GM18951 (cell line): Measurements from ENCODE around the gene TM4SF18.

Source experiments
- POLR2A ChIP-seq: IDR thresholded peaks from 4 replicates; pipeline ENCODE4 v1.6.1; 2011; ENCODE audit warnings: mild to moderate bottlenecking; ENCODE audit not compliant: insufficient read length, insufficient read depth; ENCODE audit errors: extremely low read depth
- in situ Hi-C: fragments of 300-500 bp; cut with MboI; formaldehyde crosslinking; loops from one replicate; pipeline ENCODE4 v1.12.0; 2022; ENCODE audit warnings: low sequenced_read_pairs, mixed read lengths, inconsistent platforms; ENCODE audit not compliant: unreplicated experiment

Gene TM4SF18

DNA sequence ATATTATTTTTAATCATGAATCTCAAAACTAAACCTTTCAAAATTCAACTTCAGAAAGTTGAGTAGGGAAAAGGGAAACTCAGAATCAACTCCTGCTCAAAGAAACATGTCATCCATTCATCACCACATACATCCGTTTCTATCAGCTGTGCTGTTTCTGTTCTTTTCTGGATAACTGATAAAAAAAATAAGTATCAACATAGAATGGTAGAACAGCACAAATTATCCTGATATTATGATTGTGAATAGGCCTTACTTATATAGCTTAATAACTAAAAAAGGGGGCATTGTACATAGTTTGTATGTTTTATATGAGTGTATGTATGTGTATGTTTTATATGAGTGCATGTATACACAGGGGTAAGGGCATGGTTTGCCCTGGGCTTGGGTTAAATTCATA is 41.0 kb upstream of the TM4SF18 start:
- no peak for TF ChIP-seq POLR2A
- in situ Hi-C loops, result no loop called here

DNA sequence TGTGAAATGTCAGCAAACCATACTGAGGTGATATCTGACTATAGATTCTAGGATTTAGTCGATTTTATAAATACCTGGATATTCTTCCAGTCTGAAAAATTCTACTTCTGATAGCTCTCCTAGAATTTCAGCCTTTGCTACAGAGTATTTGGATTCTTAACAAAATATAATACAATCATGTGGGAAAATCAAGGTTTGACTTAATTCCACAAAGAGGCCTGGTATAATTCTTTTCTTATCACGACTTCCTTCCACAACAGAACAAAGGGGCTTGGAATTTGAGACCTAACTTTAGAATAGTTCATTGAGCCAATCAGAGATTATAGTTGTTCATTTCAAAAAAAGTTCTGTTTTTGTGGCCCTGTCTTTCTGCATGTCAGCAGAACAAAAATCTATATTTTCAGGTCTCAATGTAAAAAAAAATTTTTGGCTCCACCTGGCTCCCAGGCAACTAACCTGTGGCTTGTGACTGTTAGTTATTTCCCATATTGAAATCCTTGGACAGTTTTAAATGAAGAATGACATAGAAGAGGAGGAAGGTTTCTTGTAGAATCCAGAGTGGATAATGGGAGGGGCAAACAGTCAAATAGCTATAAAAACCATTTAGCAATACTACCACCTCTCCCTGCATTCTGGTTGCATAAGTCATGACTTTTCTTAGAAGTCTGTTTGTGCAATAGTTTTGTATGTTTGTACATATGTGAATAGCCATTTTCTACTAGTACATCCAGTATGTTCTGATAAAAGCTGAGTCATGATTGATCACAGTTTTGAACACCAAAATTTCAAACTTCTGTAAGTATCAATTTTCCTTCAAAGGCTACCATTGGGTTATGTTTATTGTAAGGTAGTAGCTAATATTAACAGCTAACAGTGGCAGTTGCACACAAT is 40.0 kb upstream of the TM4SF18 start:
- TF ChIP-seq POLR2A, result no peak
- in situ Hi-C loops, result no loop called here

DNA sequence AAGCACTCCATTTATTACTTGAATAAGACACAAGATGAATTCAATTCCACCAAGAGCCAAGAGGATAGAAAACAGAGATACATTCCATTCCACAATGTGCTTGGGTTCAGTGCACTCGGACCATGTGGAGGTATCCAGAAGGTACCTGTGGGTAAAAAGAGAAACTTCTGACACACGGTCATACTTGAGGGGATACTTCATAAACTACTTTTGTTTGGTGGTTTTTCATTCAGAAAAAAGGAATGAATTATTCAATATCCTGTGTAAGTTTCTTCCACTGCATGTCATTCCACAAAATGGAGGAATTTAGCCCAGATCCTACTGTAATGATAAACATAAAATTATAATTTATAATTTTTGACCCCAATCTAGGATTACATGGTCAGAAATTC is 38.3 kb upstream of the TM4SF18 start:
- TF ChIP-seq POLR2A, result no peak
- in situ Hi-C loops, result no loop called here

DNA sequence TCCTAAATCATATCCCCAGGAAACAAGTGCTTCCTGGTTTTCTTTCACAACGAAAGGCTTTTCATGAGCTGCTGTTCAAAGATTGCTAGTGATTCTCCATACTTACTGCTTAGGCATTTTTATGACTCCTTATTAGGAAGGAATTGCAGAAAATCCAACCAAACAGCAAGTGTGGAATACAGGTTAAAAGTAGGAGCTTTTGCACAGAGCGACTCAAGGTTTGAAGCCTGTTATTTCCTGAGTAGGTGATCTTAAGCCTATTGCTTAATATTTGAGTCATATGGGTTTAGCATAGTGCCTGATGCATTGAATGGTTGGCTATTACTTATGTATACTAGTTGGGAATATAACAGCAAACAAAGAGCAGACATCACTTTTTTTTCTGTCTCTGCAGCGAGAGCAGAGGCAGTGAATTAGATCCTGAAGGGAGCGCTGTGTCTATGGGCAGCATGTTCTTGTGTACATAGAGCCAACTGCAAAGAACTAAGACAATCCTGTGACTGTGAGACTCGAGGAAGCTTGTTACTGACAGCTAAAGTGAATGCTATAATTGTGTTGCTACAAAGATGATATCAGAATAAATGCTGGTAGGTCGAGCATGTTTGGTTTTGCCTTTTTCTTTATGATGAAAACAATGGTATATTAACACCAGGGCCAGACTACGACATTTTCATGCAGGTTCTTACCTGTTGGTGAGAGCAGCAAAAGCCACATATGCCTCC is 37.7 kb upstream of the TM4SF18 start:
- in situ Hi-C loops, result no loop called here
- TF ChIP-seq POLR2A, result no peak

DNA sequence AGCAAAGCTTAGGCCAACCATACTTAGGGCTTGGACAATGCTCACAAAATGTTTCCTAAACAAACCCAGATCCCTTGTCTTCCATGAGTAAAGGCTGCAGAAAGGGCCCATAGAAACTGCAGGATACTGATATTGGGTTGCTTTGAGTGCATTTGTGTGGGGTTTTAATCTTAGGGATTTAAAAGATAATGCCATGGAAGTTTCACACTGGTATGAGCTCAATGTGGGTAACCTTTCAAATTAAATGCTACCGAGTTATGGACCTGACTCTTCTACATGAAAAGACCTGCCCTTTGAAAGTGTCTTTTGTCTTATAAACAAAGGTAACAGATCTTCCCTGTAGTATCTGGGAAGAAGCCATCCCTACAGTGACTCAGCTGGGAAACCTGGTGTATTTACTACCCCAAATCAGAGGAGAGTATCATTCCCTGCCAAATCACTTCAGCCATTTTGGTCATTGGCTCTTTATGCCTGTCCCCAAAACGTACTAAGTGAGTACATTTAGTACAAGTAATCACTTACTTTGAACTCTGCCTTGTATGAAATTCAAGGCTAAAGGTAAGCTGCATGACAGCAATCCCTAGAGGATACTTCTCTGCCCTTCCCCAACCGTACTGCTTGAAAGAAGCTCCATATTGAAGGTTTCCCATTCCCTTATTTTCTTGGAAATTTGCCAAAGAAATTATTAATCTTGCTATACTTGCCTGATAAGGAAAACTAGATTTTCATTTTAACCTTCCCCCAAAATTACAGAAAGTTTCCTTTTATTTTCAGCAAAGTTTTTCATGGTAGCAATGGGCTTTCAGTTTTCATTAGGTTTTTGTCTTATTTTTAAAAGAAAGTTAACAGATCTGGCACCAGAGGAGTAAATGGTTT is 36.8 kb upstream of the TM4SF18 start:
- in situ Hi-C loops, result no loop called here

DNA sequence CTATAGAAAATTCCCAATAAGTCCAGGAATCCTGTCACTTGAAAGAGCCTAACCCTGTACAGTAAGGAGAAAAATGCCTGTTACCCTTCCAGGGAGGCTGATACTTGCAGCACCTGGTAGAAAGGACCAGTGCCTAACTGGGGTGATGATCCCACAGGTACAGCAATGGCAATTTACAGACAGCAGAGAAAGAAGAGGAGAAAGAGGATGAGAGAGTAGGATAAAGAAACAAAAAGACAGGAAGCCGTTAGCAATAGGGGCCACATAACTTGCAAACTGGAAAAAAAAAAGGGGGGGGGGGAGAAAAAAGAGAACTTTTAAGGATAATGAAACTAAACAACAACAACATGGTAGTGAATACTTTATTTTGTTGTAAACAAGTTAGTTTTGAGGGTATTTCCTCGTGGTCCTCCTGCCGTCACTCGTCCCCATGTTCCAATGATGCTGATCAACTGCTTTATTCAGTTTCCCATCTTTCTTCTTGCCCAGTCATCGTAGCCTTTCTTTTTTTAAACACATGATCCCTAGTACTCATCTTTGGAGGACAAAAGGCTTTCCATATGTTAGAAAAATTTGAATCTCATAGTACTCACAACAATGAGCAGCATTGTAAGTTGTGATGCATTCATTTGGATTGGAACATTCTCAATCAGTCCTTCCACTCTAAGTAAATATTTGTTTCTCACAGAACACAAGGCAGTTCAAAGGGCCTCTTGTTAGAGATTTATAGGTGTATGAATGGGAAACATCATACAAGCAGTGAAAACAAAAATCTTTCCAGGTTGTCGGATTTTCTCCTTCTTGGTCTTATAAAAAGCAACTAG is 35.5 kb upstream of the TM4SF18 start:
- in situ Hi-C loops, result no loop called here
- TF ChIP-seq POLR2A, result no peak

More for the DNA sequence above, 36.8 kb upstream of the TM4SF18 start:
- no peak for TF ChIP-seq POLR2A

DNA sequence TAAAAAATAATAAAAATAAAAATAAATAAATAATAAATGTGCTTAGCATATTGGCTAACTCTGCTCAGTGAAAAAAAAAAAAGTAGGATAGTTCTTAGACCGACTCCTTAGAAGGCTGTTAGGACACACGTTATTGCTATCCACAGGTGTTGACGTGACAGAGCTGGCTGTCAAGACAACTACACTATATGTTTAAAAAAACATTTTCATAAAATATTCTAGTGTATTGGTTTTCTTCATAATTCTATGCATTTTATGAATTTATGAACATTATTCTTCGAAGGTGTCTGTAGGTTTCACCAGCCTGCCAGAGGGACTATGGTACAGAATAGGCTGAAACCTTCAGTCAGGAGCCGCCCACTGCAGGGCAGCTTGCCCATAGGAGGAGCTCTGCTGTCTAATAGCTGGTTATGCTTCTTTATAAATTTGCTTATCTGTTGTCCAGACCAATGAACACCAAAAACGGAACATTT is 34.8 kb upstream of the TM4SF18 start:
- in situ Hi-C loops, result no loop called here
- no peak for TF ChIP-seq POLR2A

DNA sequence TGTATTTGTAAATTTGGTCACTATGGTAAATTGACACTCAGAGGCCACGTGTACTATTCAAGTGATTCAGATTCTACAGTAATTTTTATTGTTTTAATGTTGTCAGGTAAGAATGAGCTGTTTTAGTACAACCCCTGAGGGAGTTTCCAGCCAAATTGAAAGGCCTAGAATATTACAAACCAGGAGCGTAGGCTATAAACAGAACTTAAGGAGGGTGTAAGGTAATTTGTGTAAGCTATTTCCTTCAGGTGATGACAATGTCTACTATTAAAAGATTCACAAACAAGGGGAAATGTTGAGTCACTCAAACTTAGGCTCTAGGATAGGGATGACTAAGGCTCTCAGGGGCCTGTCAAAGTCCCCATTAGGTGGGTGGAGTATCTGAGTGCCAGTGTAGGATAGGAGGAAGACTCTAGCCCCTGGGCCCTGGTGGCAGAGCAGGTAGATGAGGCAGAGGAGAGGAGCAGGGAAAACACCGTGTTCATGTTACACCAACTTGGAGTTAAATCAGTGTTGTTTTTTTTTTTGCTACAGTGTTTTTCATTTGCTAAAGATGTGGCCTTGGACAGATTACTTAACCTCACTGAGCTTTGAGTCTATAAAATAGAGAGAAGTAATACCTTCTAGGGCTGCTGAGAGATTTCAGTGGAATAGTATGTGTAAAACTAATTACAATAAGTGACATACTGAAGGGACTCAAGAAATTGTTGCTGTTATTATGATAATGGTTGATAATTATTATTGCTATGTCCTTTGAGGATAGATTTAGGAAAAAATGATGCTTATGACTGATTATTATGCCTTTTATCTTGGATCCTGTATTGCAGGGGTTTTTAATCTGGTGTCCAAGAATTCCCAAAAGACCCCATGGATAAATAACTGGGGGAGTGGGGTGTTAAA is 33.8 kb upstream of the TM4SF18 start:
- in situ Hi-C loops, result no loop called here
- TF ChIP-seq POLR2A, result no peak

DNA sequence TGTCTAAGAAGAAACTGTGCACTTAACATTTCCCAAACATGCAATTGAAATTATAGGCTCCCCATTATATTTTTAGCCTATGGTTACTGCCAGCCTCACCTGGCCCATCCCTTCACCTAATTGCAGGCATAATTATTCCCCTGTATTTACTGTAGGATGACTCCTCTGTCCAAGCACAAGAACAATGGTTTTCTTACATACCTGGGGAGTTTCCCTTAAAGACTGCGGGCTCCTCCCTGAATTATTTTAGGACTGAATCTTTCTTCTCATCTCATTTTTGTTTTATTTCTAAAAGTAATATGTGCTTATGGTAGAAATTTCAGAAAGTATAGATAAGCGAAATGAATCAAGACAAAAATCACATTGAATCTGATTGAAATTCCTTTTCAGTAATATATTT is 32.6 kb upstream of the TM4SF18 start:
- TF ChIP-seq POLR2A, result no peak
- in situ Hi-C loops, result no loop called here

DNA sequence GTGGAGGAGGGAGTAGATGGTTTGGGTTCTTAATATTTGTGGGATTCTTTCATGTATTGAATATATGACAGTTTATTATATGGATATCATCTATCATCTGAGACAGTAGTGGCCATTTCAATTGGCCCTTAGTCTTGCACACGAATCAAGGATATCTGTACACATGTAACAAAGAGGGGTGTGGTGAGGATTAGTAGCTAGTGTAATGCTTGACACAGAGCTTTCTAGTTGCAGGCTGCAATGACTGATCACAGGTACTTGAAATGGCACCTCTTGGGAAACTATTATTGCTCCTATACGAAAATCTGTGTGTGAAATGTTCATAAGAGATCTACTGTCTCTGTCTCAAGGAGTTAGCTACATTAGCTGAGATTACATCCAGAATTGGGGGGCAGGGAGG is 31.2 kb upstream of the TM4SF18 start:
- no peak for TF ChIP-seq POLR2A
- in situ Hi-C loops, result no loop called here

DNA sequence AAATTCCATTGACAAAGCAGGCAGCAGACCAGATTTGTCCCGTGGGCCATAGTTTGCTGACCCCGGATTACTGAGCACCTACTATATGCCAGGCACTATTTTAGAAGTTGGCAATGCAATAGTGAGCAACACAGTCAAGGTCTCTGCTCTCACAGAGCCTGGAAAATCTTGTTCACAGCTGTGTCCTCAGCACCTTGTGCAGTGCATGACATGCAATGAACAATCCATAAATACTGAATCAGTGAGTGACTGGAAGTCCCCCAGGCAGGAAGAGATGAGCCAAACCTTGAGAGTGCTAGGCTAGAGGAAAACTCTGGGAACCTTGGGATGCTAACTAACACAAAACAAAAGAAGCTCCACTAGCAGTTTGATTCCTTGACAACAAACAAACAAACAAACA is 29.6 kb upstream of the TM4SF18 start:
- in situ Hi-C loops, result no loop called here
- no peak for TF ChIP-seq POLR2A
